ENCODE data around the gene GABRG2. TPM values are rescaled to one million over a fixed set of nuclear protein-coding genes. Genes with fewer than 3 reads are reported as not detected.
"Not testable (repeated sequence)": the region's sequence is repeated elsewhere in the genome, so short reads cannot be mapped to it uniquely, and the experiment has no call there.

The GABRG2 gene
- total RNA-seq, 1 experiment from 2014 or later = not detected

GRCh38 chr5:162052676-162053075, 14.9 kb upstream of the GABRG2 start:
- in situ Hi-C loops (cut with HindIII; ENCODE audit: low pct_unique_long_range_greater_than_20kb, low sequenced_read_pairs) (no loop called here), intact Hi-C loops (cut with micrococcal nuclease; ENCODE audit: unreplicated experiment) (no loop called here)
- CTCF ChIA-PET = no interaction called here

GRCh38 chr5:162055095-162055494, 12.5 kb upstream of the GABRG2 start:
- H3K27me3 ChIP-seq (ENCODE audit: control insufficient read depth, insufficient read depth, low read length); BruUV-seq (replicated peaks); H3K4me1 ChIP-seq (ENCODE audit: control insufficient read depth, insufficient read depth, low read length); H3K27ac ChIP-seq (ENCODE audit: low read length); H3K9me3 ChIP-seq (ENCODE audit: control insufficient read depth, insufficient read depth, low read depth, low read length); H3K36me3 ChIP-seq (ENCODE audit: control insufficient read depth, insufficient read depth, low read length); DNase-seq (ENCODE audit: low read depth, low spot score); POLR2A ChIA-PET; intact Hi-C loops (cut with micrococcal nuclease; ENCODE audit: unreplicated experiment); ATAC-seq; H3K4me3 ChIP-seq (ENCODE audit: low read depth in 2 of 2, low read length in 2 of 2); CTCF ChIA-PET; in situ Hi-C loops (cut with HindIII; ENCODE audit: low pct_unique_long_range_greater_than_20kb, low sequenced_read_pairs): not testable (repeated sequence)

More at GRCh38 chr5:162052676-162053075, 14.9 kb upstream of the GABRG2 start:
- DNase-seq (ENCODE audit: low read depth, low spot score) (no peak), ATAC-seq (no peak)
- Histone ChIP-seq H3K27ac (ENCODE audit: low read length) (no peak overlapping the region), H3K36me3 (ENCODE audit: control insufficient read depth, insufficient read depth, low read length) (no peaks in the 10 kb centered on the region), H3K27me3 (ENCODE audit: control insufficient read depth, insufficient read depth, low read length) (no peaks in the 10 kb centered on the region), H3K4me3 (ENCODE audit: low read depth in 2 of 2, low read length in 2 of 2) (no peak overlapping the region), H3K9me3 (ENCODE audit: control insufficient read depth, insufficient read depth, low read depth, low read length) (no peaks in the 10 kb centered on the region), H3K4me1 (ENCODE audit: control insufficient read depth, insufficient read depth, low read length) (no peaks in the 10 kb centered on the region)
- TF ChIP-seq POLR2AphosphoS5 (IDR thresholded peaks at IDR 0.05; ENCODE audit: low read depth, low read length) (no peak), TCF7L2 (IDR thresholded peaks at IDR 0.05; ENCODE audit: low read depth, low read length) (no peak), SIN3A (IDR thresholded peaks at IDR 0.05; ENCODE audit: borderline replicate concordance, insufficient read depth, low read depth, low read length) (no peak), REST (IDR thresholded peaks at IDR 0.05; ENCODE audit: insufficient read depth in 1 of 2, low read depth in 2 of 2, low read length in 1 of 2) (no peak), CTCF (IDR thresholded peaks at IDR 0.05) (no peak)
- BruUV-seq (replicated peaks) = no TSS peak
- POLR2A ChIA-PET = no interaction called here

GRCh38 chr5:162067162-162067561, 411 bp upstream of the GABRG2 start:
- no peak for DNase-seq (ENCODE audit: low read depth, low spot score)
- in situ Hi-C loops (cut with HindIII; ENCODE audit: low pct_unique_long_range_greater_than_20kb, low sequenced_read_pairs) = no loop called here
- CTCF ChIA-PET = no interaction called here

More at GRCh38 chr5:162067162-162067561, 411 bp upstream of the GABRG2 start:
- Histone ChIP-seq H3K9me3 (ENCODE audit: control insufficient read depth, insufficient read depth, low read depth, low read length) (no peaks in the 10 kb centered on the region), H3K27ac (ENCODE audit: low read length) (no peak overlapping the region), H3K4me3 (ENCODE audit: low read depth in 2 of 2, low read length in 2 of 2) (no peak overlapping the region), H3K36me3 (ENCODE audit: control insufficient read depth, insufficient read depth, low read length) (no peaks in the 10 kb centered on the region), H3K4me1 (ENCODE audit: control insufficient read depth, insufficient read depth, low read length) (no peaks in the 10 kb centered on the region), H3K27me3 (ENCODE audit: control insufficient read depth, insufficient read depth, low read length) (no peaks in the 10 kb centered on the region)
- BruUV-seq (replicated peaks) = no TSS peak
- no peak for ATAC-seq
- intact Hi-C loops (cut with micrococcal nuclease; ENCODE audit: unreplicated experiment) = no loop called here
- TF ChIP-seq SIN3A (IDR thresholded peaks at IDR 0.05; ENCODE audit: borderline replicate concordance, insufficient read depth, low read depth, low read length) = no peak
- no peak for TF ChIP-seq CTCF (IDR thresholded peaks at IDR 0.05)
- no peak for TF ChIP-seq REST (IDR thresholded peaks at IDR 0.05; ENCODE audit: insufficient read depth in 1 of 2, low read depth in 2 of 2, low read length in 1 of 2)
- TF ChIP-seq TCF7L2 (IDR thresholded peaks at IDR 0.05; ENCODE audit: low read depth, low read length) = no peak
- TF ChIP-seq POLR2AphosphoS5 (IDR thresholded peaks at IDR 0.05; ENCODE audit: low read depth, low read length) = no peak
- POLR2A ChIA-PET = no interaction called here
